ENCODE data around the gene ABCB10. TPM values are rescaled to one million over a fixed set of nuclear protein-coding genes. Genes with fewer than 3 reads are reported as not detected.

The ABCB10 gene
- total RNA-seq, 1 experiment from 2014 or later, result 19.2 TPM

- Histone ChIP-seq H3K4me3 (ENCODE audit: low read depth in 2 of 2, low read length in 2 of 2) (no peak overlapping the region), H3K27ac (ENCODE audit: low read length) (no peak overlapping the region), H3K27me3 (ENCODE audit: control insufficient read depth, insufficient read depth, low read length) (no peaks in the 10 kb centered on the region), H3K4me1 (ENCODE audit: control insufficient read depth, insufficient read depth, low read length) (no peaks in the 10 kb centered on the region), H3K36me3 (ENCODE audit: control insufficient read depth, insufficient read depth, low read length) (peaks cover 2% of the 10 kb centered on the region), H3K9me3 (ENCODE audit: control insufficient read depth, insufficient read depth, low read depth, low read length) (no peaks in the 10 kb centered on the region)
- TF ChIP-seq SIN3A (IDR thresholded peaks at IDR 0.05; ENCODE audit: borderline replicate concordance, insufficient read depth, low read depth, low read length) (no peak), POLR2AphosphoS5 (IDR thresholded peaks at IDR 0.05; ENCODE audit: low read depth, low read length) (no peak), TCF7L2 (IDR thresholded peaks at IDR 0.05; ENCODE audit: low read depth, low read length) (no peak), CTCF (IDR thresholded peaks at IDR 0.05) (no peak), REST (IDR thresholded peaks at IDR 0.05; ENCODE audit: insufficient read depth in 1 of 2, low read depth in 2 of 2, low read length in 1 of 2) (no peak)
- BruUV-seq (replicated peaks), result no TSS peak
- DNase-seq (ENCODE audit: low read depth, low spot score), result no peak
- in situ Hi-C loops (cut with HindIII; ENCODE audit: low pct_unique_long_range_greater_than_20kb, low sequenced_read_pairs), result no loop called here
- intact Hi-C loops (cut with micrococcal nuclease; ENCODE audit: unreplicated experiment), result no loop called here
- no peak for ATAC-seq
- ChIA-PET CTCF (no interaction called here), POLR2A (no interaction called here)
These were observed 20.6 kb downstream of the ABCB10 start for GRCh38 chr1:229537894-229538293.

- in situ Hi-C loops (cut with HindIII; ENCODE audit: low pct_unique_long_range_greater_than_20kb, low sequenced_read_pairs), result no loop called here
- H3K4me3 ChIP-seq (ENCODE audit: low read depth in 2 of 2, low read length in 2 of 2), result no peak overlapping the region
- DNase-seq (ENCODE audit: low read depth, low spot score) (no peak), ATAC-seq (no peak)
- no peaks in the 10 kb centered on the region for H3K27me3 ChIP-seq (ENCODE audit: control insufficient read depth, insufficient read depth, low read length)
- ChIA-PET POLR2A (no interaction called here), CTCF (no interaction called here)
- no peak overlapping the region for H3K27ac ChIP-seq (ENCODE audit: low read length)
- intact Hi-C loops (cut with micrococcal nuclease; ENCODE audit: unreplicated experiment), result no loop called here
- BruUV-seq (replicated peaks), result no TSS peak
- H3K9me3 ChIP-seq (ENCODE audit: control insufficient read depth, insufficient read depth, low read depth, low read length), result no peaks in the 10 kb centered on the region
- peaks cover 2% of the 10 kb centered on the region for H3K36me3 ChIP-seq (ENCODE audit: control insufficient read depth, insufficient read depth, low read length)
- H3K4me1 ChIP-seq (ENCODE audit: control insufficient read depth, insufficient read depth, low read length), result no peaks in the 10 kb centered on the region
- no peak for TF ChIP-seq SIN3A (IDR thresholded peaks at IDR 0.05; ENCODE audit: borderline replicate concordance, insufficient read depth, low read depth, low read length)
- TF ChIP-seq CTCF (IDR thresholded peaks at IDR 0.05), result no peak
- TF ChIP-seq REST (IDR thresholded peaks at IDR 0.05; ENCODE audit: insufficient read depth in 1 of 2, low read depth in 2 of 2, low read length in 1 of 2), result no peak
- no peak for TF ChIP-seq TCF7L2 (IDR thresholded peaks at IDR 0.05; ENCODE audit: low read depth, low read length)
- TF ChIP-seq POLR2AphosphoS5 (IDR thresholded peaks at IDR 0.05; ENCODE audit: low read depth, low read length), result no peak
These were observed 21.5 kb downstream of the ABCB10 start for GRCh38 chr1:229536982-229537381.
